TTC549 (cell line): Measurements from ENCODE around the gene SPATA12.

Experiments used
- FAIRE-seq: peaks from 2 replicates; lab custom pipeline; 2012; peaks lifted over from hg19 to GRCh38; lab: Jason Lieb, UNC

SPATA12 gene

GRCh38 chr3:57060089-57060821 lies at the start of gene SPATA12:
Gene SPATA12, plus strand, starts transcription at chr3:57060664. Its CDS starts 13,031 bp downstream, at chr3:57073695.
- FAIRE-seq = no peak

GRCh38 chr3:57011022-57011421 lies 49.4 kb upstream of the SPATA12 start:
- no peak for FAIRE-seq

GRCh38 chr3:57012847-57013246 lies 47.6 kb upstream of the SPATA12 start:
- FAIRE-seq = no peak

- no peak for FAIRE-seq
Observed at GRCh38 chr3:57015350-57015729, 45.1 kb upstream of the SPATA12 start.

- no peak for FAIRE-seq
Observed at GRCh38 chr3:57015912-57016311, 44.6 kb upstream of the SPATA12 start.

- FAIRE-seq = no peak
Observed at GRCh38 chr3:57017459-57017845, 43.0 kb upstream of the SPATA12 start.

GRCh38 chr3:57018246-57018645 lies 42.2 kb upstream of the SPATA12 start:
- FAIRE-seq = no peak

- no peak for FAIRE-seq
Observed at GRCh38 chr3:57019057-57019456, 41.4 kb upstream of the SPATA12 start.

- FAIRE-seq = no peak
Observed at GRCh38 chr3:57025237-57025636, 35.2 kb upstream of the SPATA12 start.

GRCh38 chr3:57026944-57027343 lies 33.5 kb upstream of the SPATA12 start:
- no peak for FAIRE-seq

- FAIRE-seq = no peak
Observed at GRCh38 chr3:57029383-57029782, 31.1 kb upstream of the SPATA12 start.

GRCh38 chr3:57029924-57030323 lies 30.5 kb upstream of the SPATA12 start:
- no peak for FAIRE-seq

- no peak for FAIRE-seq
Observed at GRCh38 chr3:57030721-57031120, 29.7 kb upstream of the SPATA12 start.

- no peak for FAIRE-seq
Observed at GRCh38 chr3:57031631-57032541, 28.6 kb upstream of the SPATA12 start.

GRCh38 chr3:57036952-57037351 lies 23.5 kb upstream of the SPATA12 start:
- FAIRE-seq = no peak

- no peak for FAIRE-seq
Observed at GRCh38 chr3:57038466-57039164, 21.8 kb upstream of the SPATA12 start.

GRCh38 chr3:57041674-57042073 lies 18.8 kb upstream of the SPATA12 start:
- no peak for FAIRE-seq

GRCh38 chr3:57043518-57043917 lies 16.9 kb upstream of the SPATA12 start:
- no peak for FAIRE-seq

- FAIRE-seq = no peak
Observed at GRCh38 chr3:57046101-57046765, 14.2 kb upstream of the SPATA12 start.

GRCh38 chr3:57048052-57048671 lies 12.3 kb upstream of the SPATA12 start:
- no peak for FAIRE-seq

- no peak for FAIRE-seq
Observed at GRCh38 chr3:57048728-57049127, 11.7 kb upstream of the SPATA12 start.

GRCh38 chr3:57052662-57053061 lies 7.8 kb upstream of the SPATA12 start:
- FAIRE-seq = no peak
